Measurements from ENCODE around the gene PRR5L.

PRR5L gene

DNA sequence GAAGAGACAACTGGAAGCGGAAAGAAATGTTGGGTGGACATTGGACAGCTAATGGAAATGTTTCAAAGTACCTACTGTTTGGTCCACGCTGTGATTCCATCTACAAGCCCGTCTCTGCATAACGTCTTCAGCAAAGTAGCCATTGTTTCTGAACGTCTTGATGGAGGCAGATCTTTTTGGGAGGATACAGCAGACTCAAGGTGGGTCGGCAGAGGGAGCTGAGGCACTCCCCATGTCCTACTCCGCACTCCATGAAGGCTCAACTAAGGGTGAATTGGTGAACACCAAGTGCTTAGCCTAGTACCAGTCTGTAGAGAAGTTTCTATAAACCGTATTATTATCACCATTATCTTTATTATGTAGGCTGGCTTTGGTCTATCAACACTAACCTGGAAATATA lies 45.8 kb downstream of the PRR5L start:
- TF ChIP-seq POLR2A (IDR thresholded peaks at IDR 0.05; ENCODE audit: low read depth, low read length) (no peak), POU2F2 (IDR thresholded peaks at IDR 0.05; ENCODE audit: low read depth, low read length) (no peak), SPI1 (IDR thresholded peaks at IDR 0.05; ENCODE audit: low read depth, low read length) (no peak), POLR2AphosphoS5 (IDR thresholded peaks at IDR 0.05; ENCODE audit: low read depth, low read length) (no peak), TAF1 (IDR thresholded peaks at IDR 0.05; ENCODE audit: low read depth, low read length) (no peak), PAX5 (IDR thresholded peaks at IDR 0.05; ENCODE audit: insufficient read depth, low read length, severe bottlenecking) (no peak)
- DNase-seq (ENCODE audit: insufficient read length, low spot score) (no peak), FAIRE-seq (no peak)

DNA sequence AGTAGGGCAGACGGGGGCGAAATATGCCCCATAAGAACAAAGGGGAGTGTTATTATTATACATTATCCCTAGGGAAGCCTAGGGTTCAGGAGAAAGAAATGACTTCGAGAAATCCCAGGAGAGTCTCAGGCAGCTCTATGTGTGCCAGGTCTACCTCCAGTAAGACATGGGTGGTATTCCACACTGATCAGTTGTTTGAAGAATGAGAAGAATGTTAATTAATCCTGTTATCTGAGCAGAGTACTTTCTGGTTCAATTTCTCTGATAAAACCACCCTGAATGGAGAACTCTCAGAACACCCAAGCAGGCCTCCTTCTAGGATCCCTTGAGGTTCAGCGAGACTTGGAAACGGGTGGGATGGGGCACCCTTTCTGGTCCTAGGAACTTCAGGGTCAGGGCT lies 46.2 kb downstream of the PRR5L start:
- TF ChIP-seq POLR2AphosphoS5 (IDR thresholded peaks at IDR 0.05; ENCODE audit: low read depth, low read length), result no peak
- TF ChIP-seq PAX5 (IDR thresholded peaks at IDR 0.05; ENCODE audit: insufficient read depth, low read length, severe bottlenecking), result no peak
- TF ChIP-seq TAF1 (IDR thresholded peaks at IDR 0.05; ENCODE audit: low read depth, low read length), result no peak
- DNase-seq (ENCODE audit: insufficient read length, low spot score) (no peak), FAIRE-seq (no peak)

DNA sequence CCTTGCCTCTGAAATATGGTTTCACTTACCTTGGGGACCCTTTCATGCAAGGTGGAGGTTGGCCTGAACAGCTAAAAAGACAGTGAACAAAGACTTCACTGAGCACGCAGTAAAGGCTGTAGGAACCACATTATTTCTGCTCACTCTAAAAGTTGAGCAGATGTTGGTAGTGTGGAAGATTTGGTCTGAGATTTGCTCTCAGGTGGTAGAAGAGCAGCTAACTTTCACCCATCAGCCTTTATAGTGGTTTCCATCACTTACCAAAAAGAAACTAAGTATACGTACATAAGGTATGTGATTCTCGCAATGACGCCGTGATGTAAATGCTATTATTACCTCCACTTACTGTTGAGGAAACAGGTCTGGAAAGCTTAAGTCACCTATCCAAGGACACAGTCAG lies 47.3 kb downstream of the PRR5L start:
- FAIRE-seq (no peak), DNase-seq (ENCODE audit: insufficient read length, low spot score) (no peak)
- no peak for TF ChIP-seq POLR2AphosphoS5 (IDR thresholded peaks at IDR 0.05; ENCODE audit: low read depth, low read length)
- TF ChIP-seq POLR2A (IDR thresholded peaks at IDR 0.05; ENCODE audit: low read depth, low read length), result no peak
- TF ChIP-seq TAF1 (IDR thresholded peaks at IDR 0.05; ENCODE audit: low read depth, low read length), result no peak
- TF ChIP-seq PAX5 (IDR thresholded peaks at IDR 0.05; ENCODE audit: insufficient read depth, low read length, severe bottlenecking), result no peak
- TF ChIP-seq POU2F2 (IDR thresholded peaks at IDR 0.05; ENCODE audit: low read depth, low read length), result no peak
- no peak for TF ChIP-seq SPI1 (IDR thresholded peaks at IDR 0.05; ENCODE audit: low read depth, low read length)

DNA sequence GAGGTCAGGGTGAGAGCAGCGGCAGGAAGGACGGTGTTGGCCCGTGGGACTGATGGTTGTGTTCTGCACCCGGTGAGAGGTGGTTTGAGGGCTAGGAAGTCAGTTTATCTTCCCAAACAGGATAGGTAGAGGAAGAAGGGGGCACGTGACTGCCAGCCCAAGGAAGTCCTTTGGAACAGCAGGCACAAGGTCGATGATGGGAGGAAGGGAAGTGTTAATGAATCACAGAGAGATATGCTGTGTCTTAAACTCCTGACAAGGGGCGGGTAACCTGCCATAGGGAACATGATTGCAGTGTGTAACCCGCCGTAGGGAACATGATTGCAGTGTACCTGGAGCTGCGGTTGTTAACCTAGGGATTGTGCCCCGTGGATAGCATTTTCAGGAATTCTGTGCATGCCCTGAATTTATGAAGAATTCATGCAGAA lies 49.0 kb downstream of the PRR5L start:
- DNase-seq (ENCODE audit: insufficient read length, low spot score) (no peak), FAIRE-seq (no peak)
- TF ChIP-seq POU2F2 (IDR thresholded peaks at IDR 0.05; ENCODE audit: low read depth, low read length) (no peak), PAX5 (IDR thresholded peaks at IDR 0.05; ENCODE audit: insufficient read depth, low read length, severe bottlenecking) (no peak), TAF1 (IDR thresholded peaks at IDR 0.05; ENCODE audit: low read depth, low read length) (no peak), POLR2AphosphoS5 (IDR thresholded peaks at IDR 0.05; ENCODE audit: low read depth, low read length) (no peak), SPI1 (IDR thresholded peaks at IDR 0.05; ENCODE audit: low read depth, low read length) (no peak), POLR2A (IDR thresholded peaks at IDR 0.05; ENCODE audit: low read depth, low read length) (no peak)

DNA sequence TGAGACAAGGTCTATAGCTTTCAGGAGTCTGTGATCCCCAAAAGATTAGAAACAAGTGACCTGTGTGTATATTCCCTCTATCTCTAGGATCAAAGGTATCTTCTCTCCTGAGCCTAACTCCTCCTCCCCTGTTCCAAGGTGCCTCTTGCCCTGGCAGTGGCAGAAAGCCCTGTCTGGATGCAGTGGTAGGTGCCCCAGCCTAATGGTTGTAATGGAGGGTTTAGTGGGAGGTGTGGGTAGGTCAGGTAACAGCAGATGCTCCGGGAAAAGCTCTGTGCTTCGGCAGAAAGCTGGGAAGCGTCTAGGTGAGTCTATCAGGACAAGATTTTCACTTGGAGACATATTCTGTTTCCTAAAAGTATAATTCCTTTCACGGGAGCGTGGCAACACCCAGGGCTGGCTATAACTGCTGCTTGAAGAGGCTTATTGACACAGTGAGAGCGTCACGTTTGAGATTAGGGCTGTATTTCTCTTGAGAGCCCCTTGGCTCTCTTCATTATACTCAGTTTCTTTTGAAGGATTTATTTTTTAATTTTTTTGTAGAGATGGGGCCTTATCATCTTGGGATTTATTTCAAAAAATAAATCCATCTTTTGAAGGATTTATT lies 49.5 kb downstream of the PRR5L start:
- no peak for DNase-seq (ENCODE audit: insufficient read length, low spot score)
- no peak for FAIRE-seq
- TF ChIP-seq POLR2A (IDR thresholded peaks at IDR 0.05; ENCODE audit: low read depth, low read length), result no peak
- TF ChIP-seq POU2F2 (IDR thresholded peaks at IDR 0.05; ENCODE audit: low read depth, low read length), result no peak
- no peak for TF ChIP-seq SPI1 (IDR thresholded peaks at IDR 0.05; ENCODE audit: low read depth, low read length)
- no peak for TF ChIP-seq TAF1 (IDR thresholded peaks at IDR 0.05; ENCODE audit: low read depth, low read length)
- TF ChIP-seq PAX5 (IDR thresholded peaks at IDR 0.05; ENCODE audit: insufficient read depth, low read length, severe bottlenecking), result no peak
- TF ChIP-seq POLR2AphosphoS5 (IDR thresholded peaks at IDR 0.05; ENCODE audit: low read depth, low read length), result no peak

DNA sequence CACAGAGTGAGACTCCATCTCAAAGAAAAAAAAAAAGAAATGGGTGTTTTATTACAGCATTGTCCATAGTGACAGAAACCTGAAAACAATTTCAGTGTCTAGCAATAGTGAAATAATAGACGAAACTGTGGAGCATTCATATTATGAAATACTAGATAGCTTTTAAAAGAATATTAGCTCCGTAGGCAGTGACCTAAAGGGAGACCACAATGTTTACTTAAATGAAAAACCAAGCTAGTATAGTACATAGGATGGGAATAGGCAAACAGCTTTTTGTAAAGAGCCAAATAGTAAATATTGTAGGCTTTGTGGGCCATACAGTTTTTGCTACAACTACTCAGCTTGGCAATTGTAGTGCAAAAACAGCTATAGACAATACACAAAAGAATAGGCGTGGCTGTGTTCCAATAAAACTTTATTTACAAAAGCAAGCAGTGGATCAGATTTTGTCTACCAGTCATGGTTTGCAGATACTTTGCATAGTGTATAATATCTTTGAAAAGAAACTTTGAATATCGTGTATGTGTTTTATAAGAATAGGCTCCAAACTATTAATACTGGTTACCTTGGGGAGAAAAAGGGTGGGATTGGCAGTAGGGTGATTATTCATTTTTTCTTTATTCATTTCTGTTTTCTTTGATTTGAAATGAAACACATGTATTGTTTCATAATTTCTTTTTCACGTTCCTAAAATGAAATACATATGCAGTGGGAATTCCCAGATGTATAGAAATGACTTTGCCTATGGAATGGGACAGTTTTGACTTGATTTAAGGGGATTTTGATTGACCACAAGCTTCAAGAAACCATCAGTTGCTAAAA lies 50.7 kb downstream of the PRR5L start:
- no peak for FAIRE-seq
- TF ChIP-seq POLR2A (IDR thresholded peaks at IDR 0.05; ENCODE audit: low read depth, low read length), result no peak
- no peak for TF ChIP-seq SPI1 (IDR thresholded peaks at IDR 0.05; ENCODE audit: low read depth, low read length)
- no peak for TF ChIP-seq PAX5 (IDR thresholded peaks at IDR 0.05; ENCODE audit: insufficient read depth, low read length, severe bottlenecking)
- TF ChIP-seq POLR2AphosphoS5 (IDR thresholded peaks at IDR 0.05; ENCODE audit: low read depth, low read length), result no peak
- no peak for TF ChIP-seq TAF1 (IDR thresholded peaks at IDR 0.05; ENCODE audit: low read depth, low read length)
- no peak for TF ChIP-seq POU2F2 (IDR thresholded peaks at IDR 0.05; ENCODE audit: low read depth, low read length)
- DNase-seq (ENCODE audit: insufficient read length, low spot score), result no peak

DNA sequence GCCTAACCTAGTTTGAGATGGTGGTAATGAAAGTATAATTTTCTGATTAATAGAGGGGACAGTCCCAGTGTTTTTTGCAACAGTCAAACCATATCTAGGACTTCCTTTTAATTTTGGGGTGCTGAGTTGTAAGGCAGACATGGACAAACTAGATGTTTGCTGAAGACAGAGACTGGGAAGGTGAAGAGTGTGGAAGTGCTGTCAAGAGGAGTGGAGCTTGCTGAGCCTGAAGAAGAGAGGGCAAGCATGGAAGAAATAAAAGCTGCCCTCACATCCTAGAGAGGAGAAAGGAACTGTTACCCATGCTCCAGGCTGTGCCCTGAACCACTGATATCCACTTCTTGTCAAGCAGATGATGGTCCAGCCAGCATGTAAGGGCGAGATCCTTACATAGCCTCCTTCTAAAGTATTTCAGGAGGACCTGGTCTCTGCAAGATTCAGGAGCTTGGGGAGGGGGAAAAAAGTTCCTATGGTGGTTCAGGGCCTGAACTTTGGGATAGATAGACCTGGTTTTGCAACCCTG lies 51.4 kb downstream of the PRR5L start:
- no peak for DNase-seq (ENCODE audit: insufficient read length, low spot score)
- peak; percentile 47 for FAIRE-seq
- TF ChIP-seq SPI1 (IDR thresholded peaks at IDR 0.05; ENCODE audit: low read depth, low read length) (peak; percentile 59), POLR2A (IDR thresholded peaks at IDR 0.05; ENCODE audit: low read depth, low read length) (no peak)

DNA sequence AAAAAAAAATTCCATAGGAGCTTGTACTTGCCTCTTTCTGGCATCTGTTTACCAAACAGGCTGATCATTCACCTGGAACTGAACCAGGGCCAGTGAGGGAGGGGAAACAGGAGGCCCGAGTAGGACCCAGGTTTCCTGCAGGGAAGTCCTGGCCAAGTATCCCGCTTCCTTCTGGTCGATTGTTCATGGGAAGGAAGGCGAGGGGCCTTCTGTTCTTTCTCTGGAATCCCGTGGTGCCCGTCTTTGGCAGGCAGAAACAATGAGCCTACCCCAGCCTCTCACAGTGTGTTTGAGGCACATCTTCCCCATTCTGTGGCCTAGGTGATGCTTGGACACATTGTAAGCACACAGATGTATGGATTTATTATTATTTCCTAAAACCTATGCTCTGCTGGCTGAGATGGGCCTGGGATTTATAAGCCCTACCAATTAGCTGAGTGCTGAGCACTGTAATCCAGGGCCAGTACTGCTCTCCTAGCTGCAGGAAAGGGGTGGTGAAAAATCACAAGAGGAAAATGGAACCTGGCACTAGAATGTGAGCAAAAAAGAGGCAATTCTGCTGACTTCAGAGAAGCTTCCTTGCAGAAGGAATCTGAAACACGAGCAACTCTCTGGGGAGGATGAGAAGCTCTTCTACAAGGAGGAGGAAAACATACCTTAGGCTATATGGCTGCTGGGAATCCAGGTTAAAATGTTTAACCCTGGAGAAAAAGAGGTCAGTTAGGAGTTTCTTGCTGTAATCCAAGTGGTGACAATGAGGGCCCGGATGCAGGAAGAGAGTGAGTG lies 53.5 kb downstream of the PRR5L start:
- no peak for TF ChIP-seq POLR2A (IDR thresholded peaks at IDR 0.05; ENCODE audit: low read depth, low read length)
- TF ChIP-seq PAX5 (IDR thresholded peaks at IDR 0.05; ENCODE audit: insufficient read depth, low read length, severe bottlenecking), result no peak
- no peak for TF ChIP-seq TAF1 (IDR thresholded peaks at IDR 0.05; ENCODE audit: low read depth, low read length)
- no peak for TF ChIP-seq SPI1 (IDR thresholded peaks at IDR 0.05; ENCODE audit: low read depth, low read length)
- TF ChIP-seq POLR2AphosphoS5 (IDR thresholded peaks at IDR 0.05; ENCODE audit: low read depth, low read length), result no peak
- TF ChIP-seq POU2F2 (IDR thresholded peaks at IDR 0.05; ENCODE audit: low read depth, low read length), result no peak
- FAIRE-seq (no peak), DNase-seq (ENCODE audit: insufficient read length, low spot score) (no peak)

GRCh38 chr11:36350137-36350513 lies 54.0 kb downstream of the PRR5L start:
- TF ChIP-seq POLR2AphosphoS5 (IDR thresholded peaks at IDR 0.05; ENCODE audit: low read depth, low read length) (no peak), POLR2A (IDR thresholded peaks at IDR 0.05; ENCODE audit: low read depth, low read length) (no peak), TAF1 (IDR thresholded peaks at IDR 0.05; ENCODE audit: low read depth, low read length) (no peak), SPI1 (IDR thresholded peaks at IDR 0.05; ENCODE audit: low read depth, low read length) (no peak), POU2F2 (IDR thresholded peaks at IDR 0.05; ENCODE audit: low read depth, low read length) (no peak), PAX5 (IDR thresholded peaks at IDR 0.05; ENCODE audit: insufficient read depth, low read length, severe bottlenecking) (no peak)
- DNase-seq (ENCODE audit: insufficient read length, low spot score) (no peak), FAIRE-seq (peak; percentile 85)

All from GM12891 (cell line).